ENCODE data around the gene ADA. TPM values are rescaled to one million over a fixed set of nuclear protein-coding genes. Genes with fewer than 3 reads are reported as not detected.
A peak's percentile ranks its signal among the peaks of the same experiment; 100 is the strongest.
"Not testable (repeated sequence)": the region's sequence is repeated elsewhere in the genome, so short reads cannot be mapped to it uniquely, and the experiment has no call there.

Gene ADA
- total RNA-seq, 2 donors from 2014 or later: 12.8 to 15.9 TPM

- Histone ChIP-seq H3K4me1 (ENCODE audit: control insufficient read depth, insufficient read depth, low read length) (peaks cover 6% of the 10 kb centered on the region), H3K9ac (ENCODE audit: extremely low read depth, low read length, poor library complexity, severe bottlenecking) (no peak overlapping the region), H3K36me3 (ENCODE audit: control insufficient read depth, insufficient read depth, low read length) (no peaks in the 10 kb centered on the region), H3K27me3 (ENCODE audit: control insufficient read depth, insufficient read depth, low read length, poor library complexity, severe bottlenecking) (no peaks in the 10 kb centered on the region), H3K9me3 (ENCODE audit: control insufficient read depth, low read length) (no peaks in the 10 kb centered on the region), H3K4me3 (ENCODE audit: low read length) (no peak overlapping the region), H3K27ac (ENCODE audit: low read depth, low read length) (no peak overlapping the region)
- Mint-ChIP-seq H3K4me1 (peaks cover 11% of the 10 kb centered on the region), H3K27ac (peak overlapping the region; percentile 49), H3K9me3 (no peaks in the 10 kb centered on the region), H3K4me3 (no peak overlapping the region), H3K36me3 (ENCODE audit: low read depth) (no peaks in the 10 kb centered on the region), H3K27me3 (ENCODE audit: insufficient read depth) (no peaks in the 10 kb centered on the region)
- WGBS, 2 experiments (ENCODE audit: insufficient coverage in 1 of 2, insufficient read length in 1 of 2): 42 to 46% methylated on average over 2 of the region's 2 CpGs
- no peak for TF ChIP-seq CTCF (conservative IDR thresholded peaks at IDR 0.05)
- no peak for DNase-seq
Measured at GRCh38 chr20:44678242-44678641, 26.7 kb upstream of the ADA start.

DNA sequence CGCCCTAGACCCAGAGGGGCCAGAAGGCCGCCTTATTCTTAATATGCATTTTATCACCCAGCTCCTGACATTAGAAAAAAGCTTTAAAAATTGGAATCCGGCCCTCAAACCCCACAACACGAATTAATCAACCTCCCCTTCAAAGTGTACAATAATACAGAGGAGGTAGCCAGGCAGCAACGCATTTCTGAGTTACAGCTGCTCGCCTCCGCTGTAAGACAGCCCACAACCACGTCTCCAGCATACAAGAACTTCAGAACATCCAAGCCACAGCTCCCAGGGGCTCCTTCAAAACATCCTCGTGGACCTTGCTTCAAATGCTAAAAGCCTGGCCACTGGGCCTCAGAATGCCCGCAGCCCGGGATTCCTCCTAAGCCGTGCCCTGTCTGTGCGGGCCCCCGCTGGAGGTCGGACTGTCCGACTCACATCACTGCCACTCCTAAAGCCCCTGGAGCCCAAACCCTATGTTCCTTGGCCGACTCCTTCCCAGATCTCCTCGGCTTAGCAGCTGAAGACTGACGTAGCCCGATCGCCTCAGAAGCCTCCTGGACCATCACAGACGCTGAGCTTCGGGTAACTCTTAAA, 20.9 kb upstream of the ADA start:
- H3K4me3 Mint-ChIP-seq; H3K36me3 Mint-ChIP-seq (ENCODE audit: low read depth); H3K27me3 ChIP-seq (ENCODE audit: control insufficient read depth, insufficient read depth, low read length, poor library complexity, severe bottlenecking); H3K27me3 Mint-ChIP-seq (ENCODE audit: insufficient read depth); H3K9me3 ChIP-seq (ENCODE audit: control insufficient read depth, low read length); H3K27ac ChIP-seq (ENCODE audit: low read depth, low read length); H3K4me1 ChIP-seq (ENCODE audit: control insufficient read depth, insufficient read depth, low read length); H3K36me3 ChIP-seq (ENCODE audit: control insufficient read depth, insufficient read depth, low read length); H3K27ac Mint-ChIP-seq; H3K4me1 Mint-ChIP-seq; H3K4me3 ChIP-seq (ENCODE audit: low read length); H3K9ac ChIP-seq (ENCODE audit: extremely low read depth, low read length, poor library complexity, severe bottlenecking); DNase-seq: not testable (repeated sequence)
- H3K9me3 Mint-ChIP-seq: peaks cover 12% of the 10 kb centered on the region
- WGBS, 2 experiments (ENCODE audit: insufficient coverage in 1 of 2, insufficient read length in 1 of 2): 93 to 94% methylated on average over 13 to 23 of the region's 23 CpGs

DNA sequence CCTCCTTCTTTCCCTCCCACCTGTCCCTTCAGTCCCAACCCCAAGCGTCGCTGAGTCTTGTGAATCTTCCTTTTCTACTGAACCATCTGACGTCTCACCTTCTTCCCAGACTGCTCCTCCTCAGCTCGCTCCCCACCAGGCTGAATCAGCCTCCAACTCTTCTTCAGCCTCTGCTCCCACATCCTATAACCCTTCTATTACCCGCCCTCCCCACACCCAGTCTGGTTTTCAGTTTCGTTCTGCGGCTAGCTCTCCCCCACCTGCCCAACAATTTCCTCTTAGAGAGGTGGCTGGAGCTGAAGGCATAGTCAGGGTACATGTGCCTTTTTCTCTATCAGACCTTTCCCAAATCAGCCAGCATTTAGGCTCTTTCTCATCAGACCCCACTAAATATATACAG, 20.0 kb upstream of the ADA start:
- not testable (repeated sequence) for H3K4me3 Mint-ChIP-seq, DNase-seq
- 82 to 100% methylated on average over 3 to 5 of the region's 7 CpGs for WGBS, 2 experiments (ENCODE audit: insufficient coverage in 1 of 2, insufficient read length in 1 of 2)

GRCh38 chr20:44670851-44671250, 19.4 kb upstream of the ADA start:
- H3K9me3 Mint-ChIP-seq: peaks cover 12% of the 10 kb centered on the region
- H3K9ac ChIP-seq (ENCODE audit: extremely low read depth, low read length, poor library complexity, severe bottlenecking); H3K36me3 ChIP-seq (ENCODE audit: control insufficient read depth, insufficient read depth, low read length); H3K4me1 ChIP-seq (ENCODE audit: control insufficient read depth, insufficient read depth, low read length); H3K27me3 ChIP-seq (ENCODE audit: control insufficient read depth, insufficient read depth, low read length, poor library complexity, severe bottlenecking); H3K9me3 ChIP-seq (ENCODE audit: control insufficient read depth, low read length); H3K27me3 Mint-ChIP-seq (ENCODE audit: insufficient read depth); H3K4me3 Mint-ChIP-seq; H3K27ac ChIP-seq (ENCODE audit: low read depth, low read length); H3K27ac Mint-ChIP-seq; H3K4me1 Mint-ChIP-seq; H3K4me3 ChIP-seq (ENCODE audit: low read length); DNase-seq; H3K36me3 Mint-ChIP-seq (ENCODE audit: low read depth): not testable (repeated sequence)
- 92 to 96% methylated on average over 7 to 9 of the region's 9 CpGs for WGBS, 2 experiments (ENCODE audit: insufficient coverage in 1 of 2, insufficient read length in 1 of 2)

More for the DNA sequence above, 20.0 kb upstream of the ADA start:
- H3K36me3 ChIP-seq (ENCODE audit: control insufficient read depth, insufficient read depth, low read length); H3K27me3 Mint-ChIP-seq (ENCODE audit: insufficient read depth); H3K27ac ChIP-seq (ENCODE audit: low read depth, low read length); H3K4me1 Mint-ChIP-seq; H3K36me3 Mint-ChIP-seq (ENCODE audit: low read depth); H3K9ac ChIP-seq (ENCODE audit: extremely low read depth, low read length, poor library complexity, severe bottlenecking); H3K9me3 ChIP-seq (ENCODE audit: control insufficient read depth, low read length); H3K4me1 ChIP-seq (ENCODE audit: control insufficient read depth, insufficient read depth, low read length); H3K4me3 ChIP-seq (ENCODE audit: low read length); H3K27me3 ChIP-seq (ENCODE audit: control insufficient read depth, insufficient read depth, low read length, poor library complexity, severe bottlenecking); H3K27ac Mint-ChIP-seq: not testable (repeated sequence)
- H3K9me3 Mint-ChIP-seq: peaks cover 12% of the 10 kb centered on the region
